GM12878 (cell line): Measurements from ENCODE around the gene PPP1R18. TPM values are rescaled to one million over a fixed set of nuclear protein-coding genes. Genes with fewer than 3 reads are reported as not detected.

ENCODE experiments used
- ATAC-seq: fragments of 200-7000 bp; cut with Tn5 transposase; 3 replicates; pipeline ENCODE4 v1.9.1; 2020; ENCODE audit warnings: mild to moderate bottlenecking, moderate library complexity
- BruUV-seq: library from RNA; stranded (reverse); fragments of 400-500 nt; replicated peaks from 2 replicates; lab custom pipeline; 2021; lab: Mats Ljungman, UMichigan
- CTCF ChIA-PET: fragments of 300-600 bp; sonication (Branson Sonifier 250); formaldehyde crosslinking; extraction: SDS; loops from one replicate; lab custom pipeline; 2021; ENCODE audit warnings: inconsistent platforms; lab: Yijun Ruan, JAX
- POLR2A ChIA-PET: fragments of 350-600 bp; formaldehyde crosslinking; extraction: SDS; loops from one replicate; lab custom pipeline; 2021; ENCODE audit warnings: inconsistent platforms; lab: Charles Lee
- RAD21 ChIA-PET: fragments of 300-600 bp; sonication (Branson Sonifier 250); formaldehyde crosslinking; loops from one replicate; lab custom pipeline; 2023; ENCODE audit warnings: antibody characterized with exemption; ENCODE audit not compliant: unreplicated experiment; lab: Charles Lee
- SMC1A ChIA-PET: fragments of 300-600 bp; sonication (Branson Sonifier 250); formaldehyde crosslinking; loops from one replicate; lab custom pipeline; 2023; ENCODE audit not compliant: unreplicated experiment, uncharacterized antibody; lab: Charles Lee
- DNase-seq: peaks from one replicate; pipeline ENCODE4 v3.0.0-alpha.2; 2011; ENCODE audit warnings: low read depth, low spot score
- FAIRE-seq: peaks from 3 replicates; lab custom pipeline; 2011; peaks lifted over from hg19 to GRCh38; lab: Jason Lieb, UNC
- H2AFZ ChIP-seq: 2 replicates; pipeline ENCODE4 v1.6.0; 2011; ENCODE audit warnings: low read depth, low read length, control low read depth; ENCODE audit not compliant: control insufficient read depth
- H3K27ac ChIP-seq: 2 replicates; pipeline ENCODE4 v1.5.1; 2011; ENCODE audit warnings: control low read depth; ENCODE audit not compliant: control insufficient read depth, insufficient read depth
- H3K27me3 ChIP-seq, 2 experiments: replicated peaks in 1 of 2; 2 replicates each; pipeline versions ENCODE4 v1.6.0 to v1.6.1; 2011; ENCODE audit warnings: low read length in 1 of 2; ENCODE audit not compliant: control insufficient read depth in 2 of 2, insufficient read depth in 2 of 2
- H3K36me3 ChIP-seq, 2 experiments: 2 replicates each; pipeline ENCODE4 v1.5.1; 2011; ENCODE audit warnings: low read length in 1 of 2; ENCODE audit not compliant: control insufficient read depth in 2 of 2, insufficient read depth in 2 of 2
- H3K4me1 ChIP-seq: 2 replicates; pipeline ENCODE4 v1.6.1; 2011; ENCODE audit warnings: mild to moderate bottlenecking, low read length, moderate library complexity, mixed read lengths; ENCODE audit not compliant: control insufficient read depth, insufficient read depth
- H3K4me2 ChIP-seq: 2 replicates; pipeline ENCODE4 v1.6.0; 2011; ENCODE audit warnings: control low read depth; ENCODE audit not compliant: control insufficient read depth, insufficient read depth
- H3K4me3 ChIP-seq: fragments of 200-600 bp; sonication (generic); 2 replicates; pipeline ENCODE4 v1.5.1; 2016
- H3K79me2 ChIP-seq: 2 replicates; pipeline ENCODE4 v1.6.0; 2011; ENCODE audit warnings: low read length; ENCODE audit not compliant: control insufficient read depth, insufficient read depth
- H3K9ac ChIP-seq: 2 replicates; pipeline ENCODE4 v1.8.0; 2011; ENCODE audit warnings: low read length, control low read depth, mixed read lengths; ENCODE audit not compliant: control insufficient read depth, insufficient read depth
- H3K9me3 ChIP-seq: replicated peaks from 3 replicates; pipeline ENCODE4 v1.5.1; 2011; ENCODE audit warnings: mild to moderate bottlenecking, low read length; ENCODE audit not compliant: control insufficient read depth, insufficient read depth
- H4K20me1 ChIP-seq: 2 replicates; pipeline ENCODE4 v1.6.0; 2011; ENCODE audit not compliant: control insufficient read depth, insufficient read depth
- ATF7 ChIP-seq: fragments of 450-650 bp; IDR thresholded peaks from 2 replicates; pipeline ENCODE4 v1.6.1; 2016; ENCODE audit warnings: low read depth, mild to moderate bottlenecking
- NFYB ChIP-seq: IDR thresholded peaks from 2 replicates; pipeline ENCODE4 v1.6.1; 2011; ENCODE audit warnings: low read depth, mild to moderate bottlenecking, low read length, improper control_type of control experiment, moderate library complexity; ENCODE audit not compliant: insufficient read depth
- NR2F1 ChIP-seq: fragments of 450-650 bp; conservative IDR thresholded peaks from 2 replicates; pipeline ENCODE4 v1.6.1; 2017; ENCODE audit warnings: mild to moderate bottlenecking
- SIX5 ChIP-seq: IDR thresholded peaks from 2 replicates; pipeline ENCODE4 v1.6.1; 2011; ENCODE audit warnings: mild to moderate bottlenecking, low read depth, low read length, moderate library complexity; ENCODE audit not compliant: severe bottlenecking
- SMARCA5 ChIP-seq: fragments of 450-650 bp; IDR thresholded peaks from 2 replicates; pipeline ENCODE4 v1.6.1; 2017; ENCODE audit warnings: mild to moderate bottlenecking
- SMC3 ChIP-seq: IDR thresholded peaks from 2 replicates; pipeline ENCODE4 v1.6.1; 2011; ENCODE audit warnings: low read length, improper control_type of control experiment, borderline replicate concordance
- TCF7 ChIP-seq: IDR thresholded peaks from 2 replicates; pipeline ENCODE4 v1.6.1; 2014; ENCODE audit warnings: antibody characterized with exemption, borderline replicate concordance
- WGBS: methylation state at CpG from one replicate; pipeline ENCODE4 v1.1.6; 2016; ENCODE audit warnings: low lambda C conversion rate; ENCODE audit not compliant: insufficient replicate concordance, insufficient coverage; ENCODE audit errors: missing lambda C conversion rate; 5-methylcytosine and 5-hydroxymethylcytosine counted together
- in situ Hi-C: fragments of 300-500 bp; cut with MboI; formaldehyde crosslinking; loops from 9 replicates; pipeline ENCODE4 v1.14.3; 2018; ENCODE audit warnings: mixed read lengths
- intact Hi-C: fragments of 100-400 bp; cut with micrococcal nuclease; formaldehyde crosslinking; loops from one replicate; pipeline ENCODE4 v1.14.2; 2022; ENCODE audit not compliant: unreplicated experiment
- polyA plus RNA-seq, 11 experiments: library from polyadenylated mRNA; depleted of rRNA in 4 of 11; unstranded in 6 of 11; stranded (reverse) in 5 of 11; fragments of >200 nt; fragmentation: Nextera tagmentation in 4 of 11; fragmentation: Illumina TruSeq in 1 of 11; extraction: Ambion mirVana in 4 of 11; extraction: Trizol in 1 of 11; gene quantifications; 1 replicate in 1 of 11; 2 replicates in 10 of 11; pipeline versions ENCODE4 v1.2.1 to v1.2.3, GENCODE V29; 2011 to 2016; ENCODE audit warnings: inconsistent platforms in 2 of 11, missing spikeins in 2 of 11, low read depth in 1 of 11
- total RNA-seq, 4 experiments: library from RNA; depleted of rRNA in 3 of 4; stranded (reverse); fragments of >200 nt in 3 of 4; fragmentation: Illumina TruSeq in 1 of 4; extraction: Trizol in 1 of 4; gene quantifications; 2 replicates each; pipeline versions ENCODE4 v1.2.1 to v1.2.3, GENCODE V29; 2013 to 2021
- TF ChIP-seq, protein P1 (sequence below): IDR thresholded peaks from 2 replicates; pipeline ENCODE4 v1.6.1; 2012; ENCODE audit warnings: low read depth, low read length, improper control_type of control experiment
- TF ChIP-seq, protein P2 (sequence below): fragments of 450-650 bp; IDR thresholded peaks from 2 replicates; pipeline ENCODE4 v1.6.1; 2017; ENCODE audit warnings: low read depth, mild to moderate bottlenecking, moderate library complexity
- TF ChIP-seq, protein P3 (sequence below): fragments of 450-650 bp; IDR thresholded peaks from 2 replicates; pipeline ENCODE4 v1.6.1; 2017; ENCODE audit warnings: borderline replicate concordance
- TF ChIP-seq, protein P4 (sequence below), 3 experiments: IDR thresholded peaks in 2 of 3; conservative IDR thresholded peaks in 1 of 3; 2 replicates each; pipeline ENCODE4 v1.5.1; 2011; ENCODE audit warnings: low read depth in 3 of 3, low read length in 3 of 3, mild to moderate bottlenecking in 3 of 3, control low read depth in 2 of 3, moderate library complexity in 2 of 3, inconsistent platforms in 1 of 3, mixed read lengths in 1 of 3; ENCODE audit not compliant: control insufficient read depth in 2 of 3, insufficient read depth in 1 of 3; ENCODE audit errors: extremely low read depth in 1 of 3

PPP1R18 gene
- total and polyA plus RNA-seq, 10 of the 15 experiments (the other 5 are each of a cell fraction or from before 2014, with no cell fraction given), result 21.0 to 119 (median 52.6) TPM

DNA sequence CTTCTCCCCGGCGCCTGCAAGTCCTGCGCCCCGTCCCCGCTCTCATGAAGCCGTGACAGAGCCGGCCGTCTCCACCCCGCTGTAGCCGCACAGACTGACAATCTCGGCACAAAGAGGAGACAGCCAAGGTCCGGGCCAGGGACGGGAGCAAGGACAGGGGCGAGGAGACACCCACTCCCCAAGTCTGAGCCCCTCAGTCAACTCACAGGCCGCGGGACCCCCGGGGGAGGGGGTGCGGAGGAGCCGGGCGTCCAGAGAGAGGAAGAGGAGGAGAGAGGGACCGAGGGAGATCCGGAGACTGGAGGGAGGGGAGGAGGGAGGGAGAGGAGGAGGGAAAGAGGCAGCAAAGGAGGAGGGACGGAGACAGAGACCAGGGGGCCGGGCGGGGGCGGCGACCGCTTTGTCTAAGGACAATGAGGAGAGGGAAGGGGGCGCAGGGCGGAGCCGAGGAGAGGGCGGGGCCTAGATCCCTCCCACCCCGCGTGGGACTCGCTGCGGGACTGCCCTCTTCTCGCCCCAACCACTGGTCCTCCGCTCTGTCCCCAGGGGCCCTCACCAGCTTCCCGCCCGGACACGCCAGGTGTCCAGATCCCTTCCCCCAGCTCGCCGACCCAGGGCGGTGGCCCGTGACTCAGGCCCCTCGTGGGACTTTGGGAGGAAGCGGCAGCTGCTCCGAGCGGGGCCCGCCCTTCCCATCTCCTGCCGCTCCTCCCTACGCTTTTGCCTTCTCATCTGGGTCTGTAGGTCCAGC is 638 bp upstream of the PPP1R18 start (continued):
- TF ChIP-seq ATF7 (peak; percentile 56; the same call in 1 of the 2 replicates), NFYB (peak; percentile 67; the same call in 1 of the 2 replicates)
- TF ChIP-seq, protein P1, sequence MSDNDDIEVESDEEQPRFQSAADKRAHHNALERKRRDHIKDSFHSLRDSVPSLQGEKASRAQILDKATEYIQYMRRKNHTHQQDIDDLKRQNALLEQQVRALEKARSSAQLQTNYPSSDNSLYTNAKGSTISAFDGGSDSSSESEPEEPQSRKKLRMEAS, result 0 out of 2 replicates have a peak, but pooled peaks have one; percentile 12
- TF ChIP-seq, protein P2, sequence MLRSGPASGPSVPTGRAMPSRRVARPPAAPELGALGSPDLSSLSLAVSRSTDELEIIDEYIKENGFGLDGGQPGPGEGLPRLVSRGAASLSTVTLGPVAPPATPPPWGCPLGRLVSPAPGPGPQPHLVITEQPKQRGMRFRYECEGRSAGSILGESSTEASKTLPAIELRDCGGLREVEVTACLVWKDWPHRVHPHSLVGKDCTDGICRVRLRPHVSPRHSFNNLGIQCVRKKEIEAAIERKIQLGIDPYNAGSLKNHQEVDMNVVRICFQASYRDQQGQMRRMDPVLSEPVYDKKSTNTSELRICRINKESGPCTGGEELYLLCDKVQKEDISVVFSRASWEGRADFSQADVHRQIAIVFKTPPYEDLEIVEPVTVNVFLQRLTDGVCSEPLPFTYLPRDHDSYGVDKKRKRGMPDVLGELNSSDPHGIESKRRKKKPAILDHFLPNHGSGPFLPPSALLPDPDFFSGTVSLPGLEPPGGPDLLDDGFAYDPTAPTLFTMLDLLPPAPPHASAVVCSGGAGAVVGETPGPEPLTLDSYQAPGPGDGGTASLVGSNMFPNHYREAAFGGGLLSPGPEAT, result peak; percentile 53

DNA sequence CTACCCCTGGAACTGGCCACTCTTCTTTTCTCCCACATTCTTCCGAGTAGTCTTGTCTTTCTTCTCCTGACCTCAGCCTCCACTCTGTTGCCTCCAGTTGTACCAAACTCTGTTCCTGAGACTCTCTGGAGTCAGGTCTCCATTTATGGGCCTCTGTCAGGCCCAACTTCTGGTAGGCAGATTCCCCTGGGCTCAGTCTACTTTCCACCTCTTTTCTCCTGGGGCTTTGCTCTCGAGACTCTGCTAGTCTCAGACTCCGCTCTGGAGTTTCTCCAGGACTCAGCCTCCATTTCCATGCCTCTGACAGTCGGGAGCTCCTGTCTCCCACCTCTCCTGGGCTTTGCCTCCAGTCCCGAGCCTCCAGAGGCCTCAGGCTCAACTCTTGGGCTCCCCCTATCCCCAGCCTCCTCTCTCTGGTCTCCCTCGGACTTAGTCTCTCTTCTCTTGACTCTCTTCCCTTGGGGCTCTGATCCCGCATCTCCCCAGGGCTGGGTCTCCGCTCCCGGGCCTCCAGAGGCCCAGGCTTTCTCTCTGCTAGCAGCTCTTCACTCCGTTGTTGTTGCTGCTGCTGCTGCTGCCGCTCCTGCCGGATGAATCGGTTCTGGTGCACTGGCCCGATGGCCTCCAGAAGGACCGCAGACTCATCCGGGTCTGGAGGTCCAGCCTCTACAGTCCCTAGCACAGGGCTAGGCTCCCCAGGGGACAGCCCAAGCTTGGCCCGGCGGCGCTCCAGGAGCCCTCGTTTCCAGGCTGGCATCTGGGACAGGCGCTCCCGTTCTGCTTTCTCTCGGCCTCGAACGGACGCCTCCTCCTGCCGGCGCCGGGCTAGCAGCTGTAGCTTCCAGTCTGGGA is 1.1 kb downstream of the PPP1R18 start:
- H3K9ac ChIP-seq, result peak overlapping the region; percentile 94
- ATAC-seq, result no peak
- no peaks in the 10 kb centered on the region for H4K20me1 ChIP-seq
- H3K4me2 ChIP-seq, result peak overlapping the region; percentile 70
- H3K9me3 ChIP-seq, result no peaks in the 10 kb centered on the region
- H3K4me1 ChIP-seq, result peaks cover 15% of the 10 kb centered on the region
- H3K36me3 ChIP-seq, result peaks cover 0 to 3% of the 10 kb centered on the region in 2 experiments; a peak in 2 of 4 replicates
- no peaks in the 10 kb centered on the region for H3K27me3 ChIP-seq
- WGBS, result 0% methylated on average over 29 of the region's 29 CpGs
- peaks cover 100% of the 10 kb centered on the region for H3K79me2 ChIP-seq
- H3K4me3 ChIP-seq, result peak overlapping the region; percentile 100
- in situ Hi-C loops (no loop called here), intact Hi-C loops (loop anchor here (2.0 kb wide), 1 partner anchor 73 kb away; no protein-coding TSS in a partner anchor)
- H2AFZ ChIP-seq, result no peak overlapping the region
- no peak for DNase-seq
- SMC1A ChIA-PET, result interaction anchor here (1.0 to 11.3 kb wide), 4 partner anchors 39 to 70 kb away, joined by 3 to 265 read pairs (median 4); partner anchors contain the start of genes MDC1 and TUBB
- CTCF ChIA-PET, result interaction anchor here (0.7 to 9.5 kb wide), 6 partner anchors 9 to 198 kb away, joined by 3 to 487 read pairs (median 4); partner anchors contain the start of genes DHX16, MDC1 and TUBB
- RAD21 ChIA-PET, result interaction anchor here (1.6 to 14.2 kb wide), 3 partner anchors 35 to 74 kb away, joined by 3 to 232 read pairs (median 209); partner anchors contain the start of genes MDC1 and TUBB
- BruUV-seq, result TSS peak; percentile 59
- H3K27ac ChIP-seq, result peak overlapping the region; percentile 96
- POLR2A ChIA-PET, result interaction anchor here (0.7 to 9.5 kb wide), 4 partner anchors 35 to 229 kb away, joined by 3 to 200 read pairs (median 4); partner anchors contain the start of genes MDC1, TUBB and VARS2
- FAIRE-seq, result no peak
- TF ChIP-seq, protein P3, sequence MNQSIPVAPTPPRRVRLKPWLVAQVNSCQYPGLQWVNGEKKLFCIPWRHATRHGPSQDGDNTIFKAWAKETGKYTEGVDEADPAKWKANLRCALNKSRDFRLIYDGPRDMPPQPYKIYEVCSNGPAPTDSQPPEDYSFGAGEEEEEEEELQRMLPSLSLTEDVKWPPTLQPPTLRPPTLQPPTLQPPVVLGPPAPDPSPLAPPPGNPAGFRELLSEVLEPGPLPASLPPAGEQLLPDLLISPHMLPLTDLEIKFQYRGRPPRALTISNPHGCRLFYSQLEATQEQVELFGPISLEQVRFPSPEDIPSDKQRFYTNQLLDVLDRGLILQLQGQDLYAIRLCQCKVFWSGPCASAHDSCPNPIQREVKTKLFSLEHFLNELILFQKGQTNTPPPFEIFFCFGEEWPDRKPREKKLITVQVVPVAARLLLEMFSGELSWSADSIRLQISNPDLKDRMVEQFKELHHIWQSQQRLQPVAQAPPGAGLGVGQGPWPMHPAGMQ, result no peak
- TF ChIP-seq NR2F1 (0 out of 2 replicates have a peak, but pooled peaks have one; percentile 8), SIX5 (no peak), TCF7 (no peak), SMC3 (no peak), SMARCA5 (peak; percentile 49)
- TF ChIP-seq, protein P4, sequence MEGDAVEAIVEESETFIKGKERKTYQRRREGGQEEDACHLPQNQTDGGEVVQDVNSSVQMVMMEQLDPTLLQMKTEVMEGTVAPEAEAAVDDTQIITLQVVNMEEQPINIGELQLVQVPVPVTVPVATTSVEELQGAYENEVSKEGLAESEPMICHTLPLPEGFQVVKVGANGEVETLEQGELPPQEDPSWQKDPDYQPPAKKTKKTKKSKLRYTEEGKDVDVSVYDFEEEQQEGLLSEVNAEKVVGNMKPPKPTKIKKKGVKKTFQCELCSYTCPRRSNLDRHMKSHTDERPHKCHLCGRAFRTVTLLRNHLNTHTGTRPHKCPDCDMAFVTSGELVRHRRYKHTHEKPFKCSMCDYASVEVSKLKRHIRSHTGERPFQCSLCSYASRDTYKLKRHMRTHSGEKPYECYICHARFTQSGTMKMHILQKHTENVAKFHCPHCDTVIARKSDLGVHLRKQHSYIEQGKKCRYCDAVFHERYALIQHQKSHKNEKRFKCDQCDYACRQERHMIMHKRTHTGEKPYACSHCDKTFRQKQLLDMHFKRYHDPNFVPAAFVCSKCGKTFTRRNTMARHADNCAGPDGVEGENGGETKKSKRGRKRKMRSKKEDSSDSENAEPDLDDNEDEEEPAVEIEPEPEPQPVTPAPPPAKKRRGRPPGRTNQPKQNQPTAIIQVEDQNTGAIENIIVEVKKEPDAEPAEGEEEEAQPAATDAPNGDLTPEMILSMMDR (IDR thresholded peaks at IDR 0.05 in 2 of 3, conservative IDR thresholded peaks at IDR 0.05 in 1 of 3; ENCODE audit: control insufficient read depth in 2 of 3, extremely low read depth in 1 of 3, insufficient read depth in 1 of 3, low read depth in 3 of 3, low read length in 3 of 3), result peak; percentile 35 to 46 (median 36); a peak in 4 of 6 replicates
